ENCODE data around the gene TMEM120B.

The TMEM120B gene

GRCh38 chr12:121830134-121830533 lies 117.6 kb downstream of the TMEM120B start:
- no peak for DNase-seq (ENCODE audit: low spot score)
- in situ Hi-C loops (cut with MboI; ENCODE audit: low sequenced_read_pairs, unreplicated experiment): no loop called here
- TF ChIP-seq CTCF (IDR thresholded peaks at IDR 0.05; ENCODE audit: borderline replicate concordance, control extremely low read depth, extremely low read depth, insufficient read depth, missing control alignments): no peak

GRCh38 chr12:121830588-121831265 lies 118.2 kb downstream of the TMEM120B start:
- TF ChIP-seq CTCF (IDR thresholded peaks at IDR 0.05; ENCODE audit: borderline replicate concordance, control extremely low read depth, extremely low read depth, insufficient read depth, missing control alignments): no peak
- in situ Hi-C loops (cut with MboI; ENCODE audit: low sequenced_read_pairs, unreplicated experiment): no loop called here
- no peak for DNase-seq (ENCODE audit: low spot score)

Data from GM13976 (cell line).